PC-9 (cell line): ENCODE results near the gene HOXC10. TPM values are rescaled to one million over a fixed set of nuclear protein-coding genes. Genes with fewer than 3 reads are reported as not detected.

Experiments used
- BruUV-seq: library from RNA; stranded (reverse); fragments of 400-500 nt; replicated peaks from 2 replicates; lab custom pipeline; 2021; lab: Mats Ljungman, UMichigan
- CTCF ChIA-PET: fragments of 300-600 bp; sonication (Branson Sonifier 250); formaldehyde crosslinking; loops from one replicate; lab custom pipeline; 2022; ENCODE audit warnings: antibody characterized with exemption; lab: Charles Lee
- POLR2A ChIA-PET: fragments of 300-600 bp; sonication (Branson Sonifier 250); formaldehyde crosslinking; loops from one replicate; lab custom pipeline; 2022; ENCODE audit warnings: antibody characterized with exemption; ENCODE audit not compliant: unreplicated experiment; lab: Charles Lee
- DNase-seq, 2 experiments: peaks; one replicate each; pipeline versions ENCODE4 v3.0.0 to v3.0.0-alpha.2; 2015 to 2022; ENCODE audit warnings: mixed read lengths in 1 of 2
- H2AFZ ChIP-seq: fragments of 200-600 bp; sonication (generic); 2 replicates; pipeline ENCODE4 v1.8.1; 2017; ENCODE audit warnings: antibody characterized with exemption
- H3F3A ChIP-seq: fragments of 200-600 bp; sonication (generic); 2 replicates; pipeline ENCODE4 v1.8.1; 2017; ENCODE audit warnings: antibody characterized with exemption, mild to moderate bottlenecking, low read depth; ENCODE audit not compliant: insufficient read depth
- H3K27ac ChIP-seq: fragments of 200-600 bp; sonication (generic); 2 replicates; pipeline ENCODE4 v1.6.1; 2016; ENCODE audit warnings: mixed run types
- H3K27me3 ChIP-seq: fragments of 200-600 bp; sonication (generic); 2 replicates; pipeline ENCODE4 v1.6.1; 2016; ENCODE audit warnings: low read depth, mixed run types; ENCODE audit not compliant: insufficient read depth
- H3K36me3 ChIP-seq: fragments of 200-600 bp; sonication (generic); 2 replicates; pipeline ENCODE4 v1.6.1; 2016; ENCODE audit warnings: low read depth, mixed run types
- H3K4me1 ChIP-seq: fragments of 200-600 bp; sonication (generic); replicated peaks from 2 replicates; pipeline ENCODE4 v1.6.1; 2016; ENCODE audit warnings: mixed run types; ENCODE audit not compliant: insufficient read depth
- H3K4me2 ChIP-seq: fragments of 200-600 bp; sonication (generic); 2 replicates; pipeline ENCODE4 v1.6.1; 2017; ENCODE audit warnings: mixed run types
- H3K4me3 ChIP-seq: fragments of 200-600 bp; sonication (generic); 2 replicates; pipeline ENCODE4 v1.6.1; 2016; ENCODE audit warnings: mixed run types
- H3K79me2 ChIP-seq: fragments of 200-600 bp; sonication (generic); 2 replicates; pipeline ENCODE4 v1.6.1; 2017; ENCODE audit warnings: low read depth, mixed run types
- H3K9me2 ChIP-seq: fragments of 200-600 bp; sonication (generic); 2 replicates; pipeline ENCODE4 v1.8.1; 2017; ENCODE audit warnings: mild to moderate bottlenecking; ENCODE audit not compliant: insufficient read depth
- H3K9me3 ChIP-seq: fragments of 200-600 bp; sonication (generic); 2 replicates; pipeline ENCODE4 v1.8.1; 2016; ENCODE audit warnings: low read depth; ENCODE audit not compliant: insufficient read depth
- H4K20me1 ChIP-seq: fragments of 200-600 bp; sonication (generic); 2 replicates; pipeline ENCODE4 v1.8.1; 2017; ENCODE audit not compliant: insufficient read depth
- CTCF ChIP-seq: fragments of 200-600 bp; sonication (generic); conservative IDR thresholded peaks from 2 replicates; pipeline ENCODE4 v1.6.1; 2017; ENCODE audit warnings: mixed run types, antibody characterized with exemption, mild to moderate bottlenecking, moderate library complexity
- EZH2 ChIP-seq: fragments of 200-600 bp; sonication (generic); IDR thresholded peaks from 2 replicates; pipeline ENCODE4 v1.8.0; 2017; ENCODE audit warnings: antibody characterized with exemption, low read depth
- intact Hi-C: fragments of 100-400 bp; cut with micrococcal nuclease; formaldehyde crosslinking; loops from one replicate; pipeline ENCODE4 v1.10.0; 2022; ENCODE audit not compliant: unreplicated experiment
- total RNA-seq: library from RNA; stranded (reverse); gene quantifications from 2 replicates; pipeline ENCODE4 v1.2.3, GENCODE V29; 2021

The HOXC10 gene
- total RNA-seq, 1 experiment from 2014 or later = 1.1 TPM

- ChIA-PET CTCF (no interaction called here), POLR2A (no interaction called here)
- Histone ChIP-seq H2AFZ (peak overlapping the region; percentile 72), H3K4me1 (peaks cover 25% of the 10 kb centered on the region), H3F3A (no peaks in the 10 kb centered on the region), H3K9me2 (no peaks in the 10 kb centered on the region), H3K4me2 (peak overlapping the region; percentile 81), H3K79me2 (peaks cover 54% of the 10 kb centered on the region), H3K4me3 (peak overlapping the region; percentile 59), H3K27me3 (no peaks in the 10 kb centered on the region), H3K27ac (0 out of 2 replicates have a peak overlapping the region, but pooled peaks have one; percentile 21), H4K20me1 (no peaks in the 10 kb centered on the region; the same call in 1 of the 2 replicates), H3K9me3 (no peaks in the 10 kb centered on the region), H3K36me3 (no peaks in the 10 kb centered on the region; the same call in 1 of the 2 replicates)
- peak in 1 of 2 experiments; percentile 32 for DNase-seq
- TF ChIP-seq CTCF = no peak
- TF ChIP-seq EZH2 = no peak
- intact Hi-C loops = no loop called here
- no TSS peak for BruUV-seq
Observed at GRCh38 chr12:53939141-53940108, 45.5 kb upstream of the HOXC10 start.

GRCh38 chr12:53940443-53941014, 44.4 kb upstream of the HOXC10 start:
- no peaks in the 10 kb centered on the region for H3K9me2 ChIP-seq
- peak overlapping the region; percentile 81 for H3K4me2 ChIP-seq
- CTCF ChIA-PET = interaction anchor here (0.6 kb wide), 1 partner anchor 92 kb away, joined by 6 read pairs; no protein-coding TSS in a partner anchor
- no peak for DNase-seq
- peak overlapping the region; percentile 72 for H2AFZ ChIP-seq
- H4K20me1 ChIP-seq = no peaks in the 10 kb centered on the region; the same call in 1 of the 2 replicates
- H3K9me3 ChIP-seq = no peaks in the 10 kb centered on the region
- H3K4me1 ChIP-seq = peaks cover 25% of the 10 kb centered on the region
- H3F3A ChIP-seq = no peaks in the 10 kb centered on the region
- TF ChIP-seq CTCF (no peak), EZH2 (no peak)
- H3K79me2 ChIP-seq = peaks cover 57% of the 10 kb centered on the region
- BruUV-seq = no TSS peak
- H3K27ac ChIP-seq = 0 out of 2 replicates have a peak overlapping the region, but pooled peaks have one; percentile 21
- peak overlapping the region; percentile 59 for H3K4me3 ChIP-seq
- intact Hi-C loops = no loop called here
- H3K36me3 ChIP-seq = peaks cover 4% of the 10 kb centered on the region; the same call in 1 of the 2 replicates
- no peaks in the 10 kb centered on the region for H3K27me3 ChIP-seq
- POLR2A ChIA-PET = interaction anchor here (0.6 kb wide), 1 partner anchor 243 kb away, joined by 3 read pairs; no protein-coding TSS in a partner anchor

- no peak for TF ChIP-seq EZH2
- TF ChIP-seq CTCF = no peak
- H3K27ac ChIP-seq = no peak overlapping the region
- H3K4me1 ChIP-seq = peaks cover 25% of the 10 kb centered on the region
- no peaks in the 10 kb centered on the region for H3K9me3 ChIP-seq
- no peaks in the 10 kb centered on the region for H3F3A ChIP-seq
- intact Hi-C loops = no loop called here
- BruUV-seq = no TSS peak
- no peaks in the 10 kb centered on the region for H3K27me3 ChIP-seq
- H2AFZ ChIP-seq = no peak overlapping the region
- POLR2A ChIA-PET = interaction anchor here (0.6 kb wide), 1 partner anchor 244 kb away, joined by 3 read pairs; no protein-coding TSS in a partner anchor
- CTCF ChIA-PET = no interaction called here
- H3K4me2 ChIP-seq = peak overlapping the region; percentile 81
- peak overlapping the region; percentile 59; the same call in 1 of the 2 replicates for H3K4me3 ChIP-seq
- peaks cover 5% of the 10 kb centered on the region; the same call in 1 of the 2 replicates for H3K36me3 ChIP-seq
- DNase-seq = no peak
- no peaks in the 10 kb centered on the region for H3K9me2 ChIP-seq
- H4K20me1 ChIP-seq = no peaks in the 10 kb centered on the region; the same call in 1 of the 2 replicates
- peaks cover 61% of the 10 kb centered on the region for H3K79me2 ChIP-seq
Observed at GRCh38 chr12:53941187-53941586, 43.8 kb upstream of the HOXC10 start.
